ENCODE measurements around the gene ZNF726.

GRCh38 chr19:23974941-23975340 lies 60.3 kb downstream of the ZNF726 start:
- TF ChIP-seq EZH2 (IDR thresholded peaks at IDR 0.05; ENCODE audit: low read length, missing control alignments) (no peak), CTCF (conservative IDR thresholded peaks at IDR 0.05 in 1 of 2, IDR thresholded peaks at IDR 0.05 in 1 of 2; ENCODE audit: low read depth in 1 of 2, low read length in 2 of 2) (no peak)
